Measurements from ENCODE around the gene ARHGAP15. TPM values are rescaled to one million over a fixed set of nuclear protein-coding genes. Genes with fewer than 3 reads are reported as not detected.
A peak's percentile ranks its signal among the peaks of the same experiment; 100 is the strongest.

The ARHGAP15 gene
- total and polyA plus RNA-seq, 4 experiments from 2014 or later, result 218 to 524 (median 365) TPM

DNA sequence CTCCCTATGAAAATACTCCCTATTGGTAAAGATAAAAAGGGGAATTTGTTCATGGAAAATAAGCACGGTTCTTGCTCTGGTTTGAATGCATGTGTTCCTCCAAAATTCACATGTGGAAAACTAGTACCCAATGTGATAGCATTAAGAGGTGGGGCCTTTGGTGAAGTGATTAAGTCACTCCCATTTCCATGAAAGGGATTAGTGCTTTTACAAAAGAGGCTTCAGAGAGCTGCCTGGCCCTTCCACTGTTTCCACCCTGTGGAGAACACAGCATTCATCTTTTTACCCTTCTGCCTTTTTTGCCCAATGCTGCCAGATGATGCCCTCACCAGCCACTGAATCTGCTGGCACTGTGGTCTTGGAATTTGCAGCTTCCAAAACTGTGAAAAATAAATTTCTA lies 666.8 kb downstream of the ARHGAP15 start:
- no peak overlapping the region for H3K27ac Mint-ChIP-seq
- POLR2A ChIA-PET (ENCODE audit: partially characterized antibody), result no interaction called here

DNA sequence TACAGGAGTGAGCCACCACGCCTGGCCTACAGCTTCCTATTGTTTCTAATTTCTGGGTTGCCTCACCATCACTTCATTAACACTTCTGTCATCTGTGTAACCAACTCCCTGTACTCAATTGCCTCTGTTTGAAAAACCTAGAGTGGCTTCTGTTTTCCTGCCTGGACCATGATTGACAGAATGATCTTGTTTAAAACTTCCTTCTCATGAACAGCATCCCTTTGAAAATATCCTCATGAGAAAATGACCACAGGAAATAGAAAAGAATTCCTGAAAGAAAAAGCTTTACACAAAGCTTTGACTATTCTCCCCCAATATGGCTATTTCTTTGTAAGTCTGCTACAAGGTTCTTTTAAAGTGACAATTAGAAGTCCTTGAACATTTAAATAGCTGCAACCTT lies 672.3 kb downstream of the ARHGAP15 start:
- no peak for DNase-seq
- no peaks in the 10 kb centered on the region for H3K27me3 ChIP-seq (ENCODE audit: insufficient read depth, low read length)
- H3K4me1 Mint-ChIP-seq, result peaks cover 7 to 10% (median 8%) of the 10 kb centered on the region in 4 donors
- POLR2A ChIA-PET (ENCODE audit: partially characterized antibody), result no interaction called here
- H3K9me3 Mint-ChIP-seq, result peaks cover 0 to 3% (median 0%) of the 10 kb centered on the region in 8 donors
- H3K36me3 ChIP-seq (ENCODE audit: insufficient read depth, low read length), result no peaks in the 10 kb centered on the region
- H3K27ac Mint-ChIP-seq, result no peak overlapping the region
- no peak overlapping the region for H3K4me3 ChIP-seq (ENCODE audit: low read length in 2 of 2)
- H3K9me3 ChIP-seq (ENCODE audit: control insufficient read depth in 1 of 2, low read length in 2 of 2), result no peaks in the 10 kb centered on the region
- CTCF ChIA-PET (ENCODE audit: partially characterized antibody), result no interaction called here
- no peaks in the 10 kb centered on the region for H3K4me1 ChIP-seq (ENCODE audit: insufficient read depth, low read length)
- H3K27me3 Mint-ChIP-seq, result peaks cover 0 to 8% of the 10 kb centered on the region in 2 donors
- intact Hi-C loops (cut with micrococcal nuclease), result no loop called here
- H3K27ac ChIP-seq (ENCODE audit: low read depth, low read length), result no peak overlapping the region
- no peak overlapping the region for H3K4me3 Mint-ChIP-seq
- peaks cover 0 to 4% of the 10 kb centered on the region in 2 donors for H3K36me3 Mint-ChIP-seq

More for the DNA sequence above, 666.8 kb downstream of the ARHGAP15 start:
- H3K4me3 Mint-ChIP-seq, result no peak overlapping the region
- peaks cover 2 to 5% of the 10 kb centered on the region in 2 donors for H3K27me3 Mint-ChIP-seq
- no peak overlapping the region for H3K4me3 ChIP-seq (ENCODE audit: low read length in 2 of 2)
- no peaks in the 10 kb centered on the region for H3K27me3 ChIP-seq (ENCODE audit: insufficient read depth, low read length)
- H3K4me1 ChIP-seq (ENCODE audit: insufficient read depth, low read length), result no peaks in the 10 kb centered on the region
- CTCF ChIA-PET (ENCODE audit: partially characterized antibody), result no interaction called here
- peaks cover 0 to 3% (median 0%) of the 10 kb centered on the region in 8 donors for H3K9me3 Mint-ChIP-seq
- H3K27ac ChIP-seq (ENCODE audit: low read depth, low read length), result no peak overlapping the region
- intact Hi-C loops (cut with micrococcal nuclease), result no loop called here
- DNase-seq, result no peak
- no peaks in the 10 kb centered on the region for H3K4me1 Mint-ChIP-seq
- H3K9me3 ChIP-seq (ENCODE audit: control insufficient read depth in 1 of 2, low read length in 2 of 2), result no peaks in the 10 kb centered on the region
- H3K36me3 Mint-ChIP-seq, result no peaks in the 10 kb centered on the region
- no peaks in the 10 kb centered on the region for H3K36me3 ChIP-seq (ENCODE audit: insufficient read depth, low read length)

DNA sequence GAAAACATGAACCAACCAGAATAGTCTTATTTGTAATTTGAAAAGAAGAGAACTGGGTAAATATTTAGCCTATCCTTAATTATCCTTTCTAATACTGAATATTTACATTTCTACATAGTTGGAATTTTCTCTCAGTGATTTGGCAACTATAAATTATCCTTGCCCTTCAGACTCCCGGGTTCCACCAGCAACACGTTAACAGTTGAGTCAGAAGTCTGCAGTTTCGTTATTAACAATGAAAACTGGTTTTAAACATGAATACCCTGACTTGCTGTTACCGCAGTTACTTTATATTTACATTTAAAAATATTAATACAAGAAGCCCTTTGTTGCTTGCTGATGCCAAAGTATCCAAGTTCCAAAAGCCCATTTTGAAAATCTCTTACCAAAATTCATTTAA lies 673.0 kb downstream of the ARHGAP15 start:
- no peaks in the 10 kb centered on the region for H3K9me3 ChIP-seq (ENCODE audit: control insufficient read depth in 1 of 2, low read length in 2 of 2)
- Mint-ChIP-seq H3K27ac (no peak overlapping the region), H3K4me1 (peaks cover 7 to 10% (median 8%) of the 10 kb centered on the region in 4 donors), H3K9me3 (peaks cover 0 to 3% (median 0%) of the 10 kb centered on the region in 8 donors), H3K4me3 (peak overlapping the region in 1 of 8 donors; percentile 81), H3K27me3 (peaks cover 0 to 8% of the 10 kb centered on the region in 2 donors), H3K36me3 (peaks cover 0 to 4% of the 10 kb centered on the region in 2 donors)
- ChIA-PET CTCF (ENCODE audit: partially characterized antibody) (interaction anchor here (0.6 kb wide), 1 partner anchor 11 kb away, joined by 3 read pairs; no protein-coding TSS in a partner anchor), POLR2A (ENCODE audit: partially characterized antibody) (no interaction called here)
- intact Hi-C loops (cut with micrococcal nuclease), result no loop called here
- H3K27ac ChIP-seq (ENCODE audit: low read depth, low read length), result no peak overlapping the region
- no peaks in the 10 kb centered on the region for H3K27me3 ChIP-seq (ENCODE audit: insufficient read depth, low read length)
- DNase-seq, result no peak
- no peaks in the 10 kb centered on the region for H3K4me1 ChIP-seq (ENCODE audit: insufficient read depth, low read length)
- no peaks in the 10 kb centered on the region for H3K36me3 ChIP-seq (ENCODE audit: insufficient read depth, low read length)
- H3K4me3 ChIP-seq (ENCODE audit: low read length in 2 of 2), result no peak overlapping the region

DNA sequence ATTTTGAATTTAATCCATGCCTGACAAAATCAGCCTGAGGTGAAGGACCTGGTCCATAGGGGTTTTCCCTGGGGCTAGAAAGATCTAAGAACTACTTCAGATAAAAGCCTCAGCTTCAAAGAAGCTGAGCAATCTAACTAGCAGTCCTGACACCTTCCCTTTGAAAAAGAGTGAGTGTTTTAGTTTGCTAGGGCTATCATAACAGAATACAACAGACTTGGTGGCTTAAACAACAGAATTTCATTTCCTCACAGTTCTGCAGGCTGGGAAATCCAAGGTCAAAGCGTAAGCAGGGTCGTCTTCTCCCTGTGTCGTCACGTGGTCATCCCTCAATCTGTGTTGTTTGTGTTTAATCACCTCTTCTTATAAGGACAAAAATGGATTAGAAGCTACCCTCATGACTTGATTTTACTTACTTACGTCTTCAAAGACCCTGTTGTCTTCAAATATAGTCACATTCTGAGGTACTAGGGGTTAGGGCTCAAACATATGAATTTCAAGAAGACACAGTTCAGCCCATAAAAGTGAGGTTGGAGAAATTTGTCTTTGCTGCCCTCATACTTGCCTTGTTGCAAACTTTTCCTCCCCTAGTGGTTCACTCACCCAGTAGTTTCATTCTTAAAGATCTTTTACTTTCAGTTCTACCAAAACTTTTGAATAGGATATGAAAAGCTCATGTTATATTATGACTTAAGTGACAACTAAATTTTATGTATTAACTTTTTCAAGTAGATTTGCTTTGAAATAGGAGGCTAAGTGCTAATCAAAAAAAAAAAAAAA lies 673.8 kb downstream of the ARHGAP15 start:
- POLR2A ChIA-PET (ENCODE audit: partially characterized antibody), result no interaction called here
- Histone ChIP-seq H3K36me3 (ENCODE audit: insufficient read depth, low read length) (no peaks in the 10 kb centered on the region), H3K27ac (ENCODE audit: low read depth, low read length) (no peak overlapping the region), H3K27me3 (ENCODE audit: insufficient read depth, low read length) (no peaks in the 10 kb centered on the region), H3K4me3 (ENCODE audit: low read length in 2 of 2) (no peak overlapping the region), H3K4me1 (ENCODE audit: insufficient read depth, low read length) (no peaks in the 10 kb centered on the region), H3K9me3 (ENCODE audit: control insufficient read depth in 1 of 2, low read length in 2 of 2) (no peaks in the 10 kb centered on the region)
- peaks cover 0 to 3% (median 0%) of the 10 kb centered on the region in 8 donors for H3K9me3 Mint-ChIP-seq
- peaks cover 0 to 4% of the 10 kb centered on the region in 2 donors for H3K36me3 Mint-ChIP-seq
- DNase-seq, result peak in 1 of 5 donors; percentile 0
- peak overlapping the region in 5 of 8 donors; percentile 52 to 81 (median 57) for H3K4me3 Mint-ChIP-seq
- H3K4me1 Mint-ChIP-seq, result peaks cover 7 to 10% (median 8%) of the 10 kb centered on the region in 4 donors
- peaks cover 0 to 8% of the 10 kb centered on the region in 2 donors for H3K27me3 Mint-ChIP-seq
- intact Hi-C loops (cut with micrococcal nuclease), result no loop called here
- CTCF ChIA-PET (ENCODE audit: partially characterized antibody), result interaction anchor here (0.6 kb wide), 1 partner anchor 10 kb away, joined by 3 read pairs; no protein-coding TSS in a partner anchor
- H3K27ac Mint-ChIP-seq, result no peak overlapping the region

- ChIA-PET POLR2A (ENCODE audit: partially characterized antibody) (no interaction called here), CTCF (ENCODE audit: partially characterized antibody) (no interaction called here)
- H3K9me3 Mint-ChIP-seq, result peaks cover 0 to 3% (median 0%) of the 10 kb centered on the region in 8 donors
- no peak overlapping the region for H3K4me3 Mint-ChIP-seq
- Histone ChIP-seq H3K36me3 (ENCODE audit: insufficient read depth, low read length) (no peaks in the 10 kb centered on the region), H3K4me1 (ENCODE audit: insufficient read depth, low read length) (no peaks in the 10 kb centered on the region), H3K9me3 (ENCODE audit: control insufficient read depth in 1 of 2, low read length in 2 of 2) (no peaks in the 10 kb centered on the region), H3K27ac (ENCODE audit: low read depth, low read length) (no peak overlapping the region), H3K27me3 (ENCODE audit: insufficient read depth, low read length) (no peaks in the 10 kb centered on the region), H3K4me3 (ENCODE audit: low read length in 2 of 2) (no peak overlapping the region)
- peaks cover 0 to 8% of the 10 kb centered on the region in 2 donors for H3K27me3 Mint-ChIP-seq
- peaks cover 0 to 4% of the 10 kb centered on the region in 2 donors for H3K36me3 Mint-ChIP-seq
- intact Hi-C loops (cut with micrococcal nuclease), result no loop called here
- no peak overlapping the region for H3K27ac Mint-ChIP-seq
- H3K4me1 Mint-ChIP-seq, result peaks cover 7 to 10% (median 8%) of the 10 kb centered on the region in 4 donors
- no peak for DNase-seq
These were observed 674.7 kb downstream of the ARHGAP15 start for GRCh38 chr2:143803936-143804335.

- H3K36me3 Mint-ChIP-seq, result peaks cover 0 to 4% of the 10 kb centered on the region in 2 donors
- H3K4me1 ChIP-seq (ENCODE audit: insufficient read depth, low read length), result no peaks in the 10 kb centered on the region
- ChIA-PET CTCF (ENCODE audit: partially characterized antibody) (no interaction called here), POLR2A (ENCODE audit: partially characterized antibody) (no interaction called here)
- intact Hi-C loops (cut with micrococcal nuclease), result no loop called here
- H3K4me3 Mint-ChIP-seq, result no peak overlapping the region
- peaks cover 0 to 3% (median 0%) of the 10 kb centered on the region in 8 donors for H3K9me3 Mint-ChIP-seq
- peaks cover 0 to 3% of the 10 kb centered on the region in 2 donors for H3K27me3 Mint-ChIP-seq
- H3K9me3 ChIP-seq (ENCODE audit: control insufficient read depth in 1 of 2, low read length in 2 of 2), result no peaks in the 10 kb centered on the region
- DNase-seq, result no peak
- no peak overlapping the region for H3K27ac ChIP-seq (ENCODE audit: low read depth, low read length)
- no peaks in the 10 kb centered on the region for H3K27me3 ChIP-seq (ENCODE audit: insufficient read depth, low read length)
- H3K27ac Mint-ChIP-seq, result no peak overlapping the region
- H3K4me1 Mint-ChIP-seq, result peaks cover 7 to 10% (median 8%) of the 10 kb centered on the region in 4 donors
- H3K4me3 ChIP-seq (ENCODE audit: low read length in 2 of 2), result no peak overlapping the region
- no peaks in the 10 kb centered on the region for H3K36me3 ChIP-seq (ENCODE audit: insufficient read depth, low read length)
These were observed 676.4 kb downstream of the ARHGAP15 start for GRCh38 chr2:143805666-143806065.

DNA sequence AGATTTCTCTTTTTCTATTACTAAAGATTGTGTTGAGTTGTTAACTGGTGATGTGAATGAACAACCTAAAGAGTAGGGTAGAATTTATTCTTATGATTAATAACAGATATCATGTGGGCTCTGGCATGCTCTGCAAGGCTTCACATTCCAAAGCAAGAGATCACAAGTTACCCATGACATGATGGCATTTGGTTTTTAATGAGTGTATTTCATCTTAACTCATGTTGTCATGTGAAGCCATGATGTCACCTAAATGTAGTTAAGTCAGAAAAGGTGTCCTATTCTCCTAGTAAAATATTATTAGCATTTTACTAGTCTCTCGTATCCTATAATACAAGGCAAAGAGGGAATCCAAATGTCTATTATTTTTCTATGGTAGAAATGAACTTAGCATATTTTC lies 678.0 kb downstream of the ARHGAP15 start:
- Mint-ChIP-seq H3K9me3 (no peaks in the 10 kb centered on the region), H3K36me3 (peaks cover 0 to 4% of the 10 kb centered on the region in 2 donors), H3K4me3 (no peak overlapping the region), H3K4me1 (peaks cover 7 to 10% (median 8%) of the 10 kb centered on the region in 4 donors), H3K27me3 (peaks cover 0 to 3% of the 10 kb centered on the region in 2 donors), H3K27ac (no peak overlapping the region)
- H3K4me1 ChIP-seq (ENCODE audit: insufficient read depth, low read length), result no peaks in the 10 kb centered on the region
- no peak overlapping the region for H3K4me3 ChIP-seq (ENCODE audit: low read length in 2 of 2)
- no peaks in the 10 kb centered on the region for H3K9me3 ChIP-seq (ENCODE audit: control insufficient read depth in 1 of 2, low read length in 2 of 2)
- ChIA-PET CTCF (ENCODE audit: partially characterized antibody) (interaction anchor here (1.6 kb wide), 1 partner anchor 10 kb away, joined by 3 read pairs; no protein-coding TSS in a partner anchor), POLR2A (ENCODE audit: partially characterized antibody) (no interaction called here)
- no peak for DNase-seq
- no peaks in the 10 kb centered on the region for H3K36me3 ChIP-seq (ENCODE audit: insufficient read depth, low read length)
- intact Hi-C loops (cut with micrococcal nuclease), result no loop called here
- H3K27ac ChIP-seq (ENCODE audit: low read depth, low read length), result no peak overlapping the region
- H3K27me3 ChIP-seq (ENCODE audit: insufficient read depth, low read length), result no peaks in the 10 kb centered on the region

Data from CD4-positive, alpha-beta memory T cell (primary cell).